Hepatocyte (in vitro differentiated cells): ENCODE measurements around the gene KCNJ8.

ENCODE experiments used
- EZH2 ChIP-seq: fragments of 200-600 bp; sonication (generic); IDR thresholded peaks from 2 replicates; pipeline ENCODE4 v1.6.1; 2016; ENCODE audit warnings: antibody characterized with exemption, mild to moderate bottlenecking, borderline replicate concordance
- EZH2phosphoT487 ChIP-seq: fragments of 200-600 bp; sonication (generic); IDR thresholded peaks from one replicate; pipeline ENCODE4 v1.6.1; 2018; ENCODE audit warnings: antibody characterized with exemption, mild to moderate bottlenecking, low read depth, moderate library complexity; ENCODE audit not compliant: unreplicated experiment, severe bottlenecking
- TF ChIP-seq, protein P1 (sequence below): fragments of 200-600 bp; sonication (generic); IDR thresholded peaks from 2 replicates; pipeline ENCODE4 v1.5.1; 2016; ENCODE audit warnings: antibody characterized with exemption, mild to moderate bottlenecking; ENCODE audit not compliant: poor library complexity

DNA sequence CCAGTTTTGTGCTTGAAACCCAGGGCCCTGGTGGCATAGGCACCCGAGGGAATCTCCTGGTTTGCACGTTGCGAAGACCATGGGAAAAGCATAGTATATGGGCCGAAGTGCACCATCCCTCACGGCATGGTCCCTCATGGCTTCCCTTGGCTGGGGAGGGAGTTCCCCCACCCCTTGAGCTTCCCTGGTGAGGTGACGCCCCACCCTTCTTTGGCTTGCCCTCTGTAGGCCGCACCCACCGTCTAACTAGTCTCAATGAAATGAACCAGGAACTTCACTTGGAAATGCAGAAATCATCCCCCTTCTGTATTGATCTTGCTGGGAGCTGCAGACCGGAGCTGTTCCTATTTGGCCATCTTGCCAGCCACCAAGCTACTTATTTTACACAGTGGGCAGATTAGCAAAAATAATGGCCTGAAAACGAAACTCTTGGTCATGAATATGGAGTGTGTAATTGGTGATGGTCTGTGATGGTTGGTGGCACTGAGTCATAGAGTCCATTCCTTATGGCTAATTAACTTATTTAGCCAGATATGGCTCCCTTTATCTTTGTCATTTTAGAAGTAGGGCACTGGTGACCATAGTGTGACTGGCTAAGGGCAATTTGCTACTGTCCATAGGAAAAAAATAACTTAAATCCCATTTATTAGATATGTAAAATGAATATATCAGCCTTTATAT lies 21.3 kb upstream of the KCNJ8 start:
- TF ChIP-seq EZH2phosphoT487 (no peak), EZH2 (no peak)
- TF ChIP-seq, protein P1, sequence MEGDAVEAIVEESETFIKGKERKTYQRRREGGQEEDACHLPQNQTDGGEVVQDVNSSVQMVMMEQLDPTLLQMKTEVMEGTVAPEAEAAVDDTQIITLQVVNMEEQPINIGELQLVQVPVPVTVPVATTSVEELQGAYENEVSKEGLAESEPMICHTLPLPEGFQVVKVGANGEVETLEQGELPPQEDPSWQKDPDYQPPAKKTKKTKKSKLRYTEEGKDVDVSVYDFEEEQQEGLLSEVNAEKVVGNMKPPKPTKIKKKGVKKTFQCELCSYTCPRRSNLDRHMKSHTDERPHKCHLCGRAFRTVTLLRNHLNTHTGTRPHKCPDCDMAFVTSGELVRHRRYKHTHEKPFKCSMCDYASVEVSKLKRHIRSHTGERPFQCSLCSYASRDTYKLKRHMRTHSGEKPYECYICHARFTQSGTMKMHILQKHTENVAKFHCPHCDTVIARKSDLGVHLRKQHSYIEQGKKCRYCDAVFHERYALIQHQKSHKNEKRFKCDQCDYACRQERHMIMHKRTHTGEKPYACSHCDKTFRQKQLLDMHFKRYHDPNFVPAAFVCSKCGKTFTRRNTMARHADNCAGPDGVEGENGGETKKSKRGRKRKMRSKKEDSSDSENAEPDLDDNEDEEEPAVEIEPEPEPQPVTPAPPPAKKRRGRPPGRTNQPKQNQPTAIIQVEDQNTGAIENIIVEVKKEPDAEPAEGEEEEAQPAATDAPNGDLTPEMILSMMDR, result no peak
